HG03196 (cell line): ENCODE results near the gene ZBTB44.
"Not testable (repeated sequence)": the region's sequence is repeated elsewhere in the genome, so short reads cannot be mapped to it uniquely, and the experiment has no call there.

ENCODE experiments used
- ATAC-seq: cut with Tn5 transposase; IDR thresholded peaks from one replicate; pipeline ENCODE4 v1.9.1; 2021; ENCODE audit not compliant: unreplicated experiment

ZBTB44 gene

GRCh38 chr11:130201026-130201425 lies 113.7 kb downstream of the ZBTB44 start:
- ATAC-seq, result no peak

- ATAC-seq, result no peak
These were observed 114.9 kb downstream of the ZBTB44 start for GRCh38 chr11:130199792-130200191.

- ATAC-seq, result no peak
These were observed 115.8 kb downstream of the ZBTB44 start for GRCh38 chr11:130198964-130199363.

- no peak for ATAC-seq
These were observed 116.4 kb downstream of the ZBTB44 start for GRCh38 chr11:130198292-130198691.

- ATAC-seq, result no peak
These were observed 117.2 kb downstream of the ZBTB44 start for GRCh38 chr11:130197386-130198035.

GRCh38 chr11:130194241-130195023 lies 120.3 kb downstream of the ZBTB44 start:
- ATAC-seq, result no peak

- not testable (repeated sequence) for ATAC-seq
These were observed 121.2 kb downstream of the ZBTB44 start for GRCh38 chr11:130193551-130193950.

GRCh38 chr11:130192845-130193267 lies 121.9 kb downstream of the ZBTB44 start:
- ATAC-seq, result no peak

GRCh38 chr11:130191896-130192295 lies 122.8 kb downstream of the ZBTB44 start:
- ATAC-seq, result no peak

- ATAC-seq, result no peak
These were observed 124.3 kb downstream of the ZBTB44 start for GRCh38 chr11:130190371-130190881.

GRCh38 chr11:130189492-130190210 lies 125.1 kb downstream of the ZBTB44 start:
- ATAC-seq, result no peak

GRCh38 chr11:130188585-130189347 lies 126.0 kb downstream of the ZBTB44 start:
- ATAC-seq, result no peak

- ATAC-seq, result no peak
These were observed 126.7 kb downstream of the ZBTB44 start for GRCh38 chr11:130188047-130188446.

- no peak for ATAC-seq
These were observed 127.6 kb downstream of the ZBTB44 start for GRCh38 chr11:130187096-130187495.

GRCh38 chr11:130183878-130184610 lies 130.7 kb downstream of the ZBTB44 start:
- ATAC-seq, result no peak

GRCh38 chr11:130181295-130182272 lies 133.1 kb downstream of the ZBTB44 start:
- no peak for ATAC-seq

- no peak for ATAC-seq
These were observed 133.8 kb downstream of the ZBTB44 start for GRCh38 chr11:130180896-130181294.

GRCh38 chr11:130180491-130180890 lies 134.2 kb downstream of the ZBTB44 start:
- no peak for ATAC-seq
